ENCODE measurements around the gene GOLGA6L9.
"Not testable (repeated sequence)": the region's sequence is repeated elsewhere in the genome, so short reads cannot be mapped to it uniquely, and the experiment has no call there.

GOLGA6L9 gene

GRCh38 chr15:82465629-82466028 lies 36.0 kb downstream of the GOLGA6L9 start:
- FAIRE-seq; DNase-seq (ENCODE audit: low spot score): not testable (repeated sequence)

- not testable (repeated sequence) for DNase-seq (ENCODE audit: low spot score); FAIRE-seq
Measured at GRCh38 chr15:82468205-82468604, 38.6 kb downstream of the GOLGA6L9 start.

GRCh38 chr15:82469381-82469780 lies 39.8 kb downstream of the GOLGA6L9 start:
- not testable (repeated sequence) for DNase-seq (ENCODE audit: low spot score); FAIRE-seq

- FAIRE-seq; DNase-seq (ENCODE audit: low spot score): not testable (repeated sequence)
Measured at GRCh38 chr15:82472269-82472982, 42.8 kb downstream of the GOLGA6L9 start.

- DNase-seq (ENCODE audit: low spot score); FAIRE-seq: not testable (repeated sequence)
Measured at GRCh38 chr15:82474596-82475325, 45.1 kb downstream of the GOLGA6L9 start.

- DNase-seq (ENCODE audit: low spot score); FAIRE-seq: not testable (repeated sequence)
Measured at GRCh38 chr15:82475345-82475967, 45.8 kb downstream of the GOLGA6L9 start.

- not testable (repeated sequence) for DNase-seq (ENCODE audit: low spot score); FAIRE-seq
Measured at GRCh38 chr15:82476697-82477342, 47.2 kb downstream of the GOLGA6L9 start.

GRCh38 chr15:82477343-82478057 lies 47.9 kb downstream of the GOLGA6L9 start:
- DNase-seq (ENCODE audit: low spot score); FAIRE-seq: not testable (repeated sequence)
